HepG2 (cell line): ENCODE results near the gene MRPL34. TPM values are rescaled to one million over a fixed set of nuclear protein-coding genes. Genes with fewer than 3 reads are reported as not detected.

Experiments
- ARID4A ChIP-seq: sonication (generic); formaldehyde crosslinking; IDR thresholded peaks from 2 replicates; pipeline ENCODE4 v1.5.0; 2020; ENCODE audit warnings: mild to moderate bottlenecking, missing genetic modification reagents, borderline replicate concordance
- BCL3 ChIP-seq: sonication (generic); formaldehyde crosslinking; IDR thresholded peaks from 2 replicates; pipeline ENCODE4 v1.5.1; 2020; ENCODE audit warnings: mild to moderate bottlenecking, missing genetic modification reagents, moderate library complexity
- BRF2 ChIP-seq: sonication (generic); formaldehyde crosslinking; IDR thresholded peaks from 2 replicates; pipeline ENCODE4 v1.8.1; 2022; ENCODE audit warnings: mild to moderate bottlenecking, missing genetic modification reagents
- CSRNP1 ChIP-seq: sonication (generic); formaldehyde crosslinking; IDR thresholded peaks from 2 replicates; pipeline ENCODE4 v1.8.1; 2023; ENCODE audit warnings: mild to moderate bottlenecking, missing genetic modification reagents
- ESRRA ChIP-seq: sonication (generic); formaldehyde crosslinking; IDR thresholded peaks from 2 replicates; pipeline ENCODE4 v1.5.1; 2020; ENCODE audit warnings: mild to moderate bottlenecking, low read depth, missing genetic modification reagents
- HHEX ChIP-seq: IDR thresholded peaks from 2 replicates; pipeline ENCODE4 v1.6.1; 2016; ENCODE audit warnings: control low read depth
- HNF4G ChIP-seq, 2 experiments: sonication (generic) in 1 of 2; formaldehyde crosslinking in 1 of 2; IDR thresholded peaks; 2 replicates each; pipeline versions ENCODE4 v1.4.0 to v1.6.1; 2011 to 2020; ENCODE audit warnings: borderline replicate concordance in 2 of 2, low read depth in 2 of 2, mild to moderate bottlenecking in 2 of 2, low read length in 1 of 2, missing genetic modification reagents in 1 of 2, moderate library complexity in 1 of 2
- MYC ChIP-seq: sonication (generic); formaldehyde crosslinking; IDR thresholded peaks from 2 replicates; pipeline ENCODE4 v1.9.0; 2021; ENCODE audit warnings: missing genetic modification reagents, borderline replicate concordance
- RAD51 ChIP-seq: fragments of 450-650 bp; IDR thresholded peaks from 2 replicates; pipeline ENCODE4 v1.6.1; 2016; ENCODE audit warnings: borderline replicate concordance
- SAFB2 ChIP-seq: sonication (generic); formaldehyde crosslinking; IDR thresholded peaks from 2 replicates; pipeline ENCODE4 v1.5.1; 2020; ENCODE audit warnings: missing genetic modification reagents, low read depth, mild to moderate bottlenecking, borderline replicate concordance
- UBTF ChIP-seq: sonication (generic); formaldehyde crosslinking; IDR thresholded peaks from 2 replicates; pipeline ENCODE4 v1.4.0; 2020; ENCODE audit warnings: mild to moderate bottlenecking, missing genetic modification reagents
- XBP1 ChIP-seq: sonication (generic); formaldehyde crosslinking; IDR thresholded peaks from 2 replicates; pipeline ENCODE4 v1.5.0; 2020; ENCODE audit warnings: missing genetic modification reagents
- YEATS2 ChIP-seq: sonication (generic); formaldehyde crosslinking; IDR thresholded peaks from 2 replicates; pipeline ENCODE4 v1.4.0; 2020; ENCODE audit warnings: missing genetic modification reagents, borderline replicate concordance
- ZBTB3 ChIP-seq: sonication (generic); formaldehyde crosslinking; IDR thresholded peaks from 2 replicates; pipeline ENCODE4 v1.4.0; 2020; ENCODE audit warnings: low read depth, mild to moderate bottlenecking, moderate library complexity, missing genetic modification reagents, borderline replicate concordance
- ZNF33B ChIP-seq: sonication (generic); formaldehyde crosslinking; IDR thresholded peaks from 2 replicates; pipeline ENCODE4 v1.5.1; 2020; ENCODE audit warnings: mild to moderate bottlenecking, missing genetic modification reagents
- ZNF367 ChIP-seq: sonication (generic); formaldehyde crosslinking; IDR thresholded peaks from 2 replicates; pipeline ENCODE4 v1.4.0; 2020; ENCODE audit warnings: missing genetic modification reagents, borderline replicate concordance
- ZNF7 ChIP-seq: IDR thresholded peaks from 2 replicates; pipeline ENCODE4 v1.6.1; 2016; ENCODE audit warnings: missing biosample characterization, missing genetic modification reagents
- ZSCAN12 ChIP-seq: sonication (generic); formaldehyde crosslinking; IDR thresholded peaks from 2 replicates; pipeline ENCODE4 v1.9.0; 2021; ENCODE audit warnings: mild to moderate bottlenecking, missing genetic modification reagents
- polyA plus RNA-seq, 8 experiments: library from polyadenylated mRNA; depleted of rRNA in 3 of 8; stranded (reverse) in 7 of 8; unstranded in 1 of 8; fragments of >200 nt; fragmentation: Illumina TruSeq in 4 of 8; extraction: Trizol in 4 of 8; gene quantifications; 2 replicates each; pipeline versions ENCODE4 v1.2.1 to v1.2.3, GENCODE V29; 2011 to 2016; ENCODE audit warnings: low read depth in 4 of 8, missing spikeins in 1 of 8, mixed read lengths in 1 of 8; ENCODE audit not compliant: insufficient read depth in 1 of 8
- total RNA-seq, 5 experiments: library from RNA; depleted of rRNA; stranded (reverse); fragments of >200 nt; fragmentation: Illumina TruSeq; extraction: Trizol; gene quantifications; 2 replicates each; pipeline ENCODE4 v1.2.3, GENCODE V29; 2016; ENCODE audit warnings: low read depth in 1 of 5

MRPL34 gene
- total and polyA plus RNA-seq, 2 of the 13 experiments (the other 11 are each of a cell fraction or from before 2014, with no cell fraction given), result 74.0 to 77.3 TPM

GRCh38 chr19:17306285-17306714, 628 bp downstream of the MRPL34 start (continued):
- TF ChIP-seq ZNF33B (CRISPR knock-in tag) (0 out of 2 replicates have a peak, but pooled peaks have one; percentile 39), XBP1 (CRISPR knock-in tag) (peak; percentile 3; the same call in 1 of the 2 replicates), UBTF (CRISPR knock-in tag) (peak; percentile 38; the same call in 1 of the 2 replicates), ESRRA (CRISPR knock-in tag) (0 out of 2 replicates have a peak, but pooled peaks have one; percentile 8), YEATS2 (CRISPR knock-in tag) (0 out of 2 replicates have a peak, but pooled peaks have one; percentile 24), RAD51 (no peak), ZSCAN12 (0 out of 2 replicates have a peak, but pooled peaks have one; percentile 60), ZBTB3 (CRISPR knock-in tag) (no peak), ZNF367 (peak; percentile 2; the same call in 1 of the 2 replicates), BCL3 (CRISPR knock-in tag) (0 out of 2 replicates have a peak, but pooled peaks have one; percentile 0), BRF2 (CRISPR knock-in tag) (0 out of 2 replicates have a peak, but pooled peaks have one; percentile 4), MYC (CRISPR knock-in tag) (peak; percentile 63; the same call in 1 of the 2 replicates), ZNF7 (CRISPR knock-in tag) (no peak), HNF4G (IDR thresholded peaks at IDR 0.05; ENCODE audit: borderline replicate concordance, low read depth, low read length) (peak; percentile 4; the same call in 1 of the 2 replicates), HNF4G (CRISPR knock-in tag; IDR thresholded peaks at IDR 0.05; ENCODE audit: borderline replicate concordance, low read depth) (no peak), HHEX (CRISPR knock-in tag) (no peak), SAFB2 (no peak), CSRNP1 (no peak), ARID4A (CRISPR knock-in tag) (no peak; the same call in 1 of the 2 replicates)
